HepG2 (cell line): ENCODE results near the gene ERICH6. TPM values are rescaled to one million over a fixed set of nuclear protein-coding genes. Genes with fewer than 3 reads are reported as not detected.

Experiments
- ATAC-seq: fragments of 200-7000 bp; cut with Tn5 transposase; 3 replicates; pipeline ENCODE4 v1.9.1; 2020; ENCODE audit warnings: mild to moderate bottlenecking, moderate library complexity
- BruUV-seq: library from RNA; stranded (reverse); fragments of 400-500 nt; replicated peaks from 2 replicates; lab custom pipeline; 2021; lab: Mats Ljungman, UMichigan
- CTCF ChIA-PET: fragments of 300-600 bp; formaldehyde crosslinking; extraction: SDS; loops from one replicate; lab custom pipeline; 2021; ENCODE audit warnings: low total read pairs, inconsistent platforms, low intra/inter-chr PET ratio; lab: Yijun Ruan, JAX
- POLR2A ChIA-PET: fragments of 350-600 bp; sonication (Branson Sonifier 250); formaldehyde crosslinking; loops from one replicate; lab custom pipeline; 2020; ENCODE audit warnings: antibody characterized with exemption, inconsistent platforms; lab: Yijun Ruan, JAX
- DNase-seq: peaks from one replicate; pipeline ENCODE4 v3.0.0-alpha.2; 2015; ENCODE audit warnings: low spot score
- FAIRE-seq: peaks from 3 replicates; lab custom pipeline; 2011; peaks lifted over from hg19 to GRCh38; lab: Jason Lieb, UNC
- H2AFZ ChIP-seq: one replicate; pipeline ENCODE4 v1.6.1; 2011; ENCODE audit warnings: low read length, inconsistent platforms
- H3K27ac ChIP-seq: fragments of 300-600 bp; 3 replicates; pipeline ENCODE4 v1.8.0; 2011; ENCODE audit warnings: mixed run types, mild to moderate bottlenecking, mixed read lengths, low read length, inconsistent platforms; ENCODE audit not compliant: insufficient read depth; ENCODE audit errors: extremely low read length
- H3K27me3 ChIP-seq, 2 experiments: fragments of 200-600 bp in 1 of 2; 2 replicates in 1 of 2; 3 replicates in 1 of 2; pipeline versions ENCODE4 v1.6.0 to v1.8.0; 2011; ENCODE audit warnings: low read length in 2 of 2, mild to moderate bottlenecking in 2 of 2, moderate library complexity in 2 of 2, inconsistent platforms in 1 of 2; ENCODE audit not compliant: insufficient read depth in 2 of 2, control insufficient read depth in 1 of 2
- H3K36me3 ChIP-seq, 2 experiments: fragments of 200-600 bp in 1 of 2; replicated peaks in 1 of 2; 2 replicates in 1 of 2; 3 replicates in 1 of 2; pipeline versions ENCODE4 v1.5.1 to v1.8.0; 2011; ENCODE audit warnings: low read length in 2 of 2, inconsistent platforms in 1 of 2; ENCODE audit not compliant: insufficient read depth in 2 of 2, control insufficient read depth in 1 of 2
- H3K4me1 ChIP-seq: 2 replicates; pipeline ENCODE4 v1.5.1; 2012; ENCODE audit warnings: low read length, inconsistent platforms; ENCODE audit not compliant: insufficient read depth
- H3K4me2 ChIP-seq: 2 replicates; pipeline ENCODE4 v1.6.0; 2011; ENCODE audit warnings: low read depth, low read length, inconsistent platforms
- H3K4me3 ChIP-seq, 3 experiments: fragments of 200-600 bp in 1 of 3; sonication (generic), shearing (Covaris generic) in 1 of 3; replicated peaks in 1 of 3; 2 replicates each; pipeline ENCODE4 v1.5.1; 2011 to 2016; ENCODE audit warnings: low read length in 3 of 3, inconsistent platforms in 2 of 3, low read depth in 2 of 3, mild to moderate bottlenecking in 2 of 3, control low read depth in 1 of 3, mixed read lengths in 1 of 3; ENCODE audit not compliant: insufficient read depth in 1 of 3
- H3K79me2 ChIP-seq: one replicate; pipeline ENCODE4 v1.6.1; 2011; ENCODE audit warnings: low read length, inconsistent platforms; ENCODE audit not compliant: insufficient read depth
- H3K9ac ChIP-seq: 2 replicates; pipeline ENCODE4 v1.6.0; 2011; ENCODE audit warnings: mild to moderate bottlenecking, low read depth, low read length, inconsistent platforms; ENCODE audit not compliant: insufficient read depth
- H3K9me3 ChIP-seq: 2 replicates; pipeline ENCODE4 v1.5.1; 2012; ENCODE audit warnings: mild to moderate bottlenecking, low read length
- H4K20me1 ChIP-seq: 2 replicates; pipeline ENCODE4 v1.6.0; 2011; ENCODE audit warnings: inconsistent platforms, mild to moderate bottlenecking, low read length, moderate library complexity; ENCODE audit not compliant: insufficient read depth
- FOXM1 ChIP-seq: sonication (generic); formaldehyde crosslinking; IDR thresholded peaks from 2 replicates; pipeline ENCODE4 v1.5.0; 2020; ENCODE audit warnings: missing genetic modification reagents
- GTF2F1 ChIP-seq: fragments of 150-350 bp; IDR thresholded peaks from 2 replicates; pipeline ENCODE4 v1.6.1; 2014; ENCODE audit warnings: low read length
- HOXA3 ChIP-seq: sonication (generic); formaldehyde crosslinking; IDR thresholded peaks from 2 replicates; pipeline ENCODE4 v1.5.0; 2020; ENCODE audit warnings: missing genetic modification reagents
- ZNF136 ChIP-seq: sonication (generic); formaldehyde crosslinking; IDR thresholded peaks from 2 replicates; pipeline ENCODE4 v1.8.1; 2022; ENCODE audit warnings: low read depth, mild to moderate bottlenecking, moderate library complexity, missing genetic modification reagents
- ZSCAN31 ChIP-seq: sonication (generic); formaldehyde crosslinking; IDR thresholded peaks from 2 replicates; pipeline ENCODE4 v1.5.0; 2020; ENCODE audit warnings: low read depth, mild to moderate bottlenecking, missing genetic modification reagents
- WGBS: methylation state at CpG from one replicate; pipeline ENCODE4 v1.1.6; 2017; ENCODE audit warnings: low lambda C conversion rate; 5-methylcytosine and 5-hydroxymethylcytosine counted together
- in situ Hi-C: cut with HindIII; loops from 2 replicates; pipeline ENCODE4 v1.10.0; 2017; ENCODE audit warnings: low pct_unique_long_range_greater_than_20kb; ENCODE audit not compliant: extremely low pct_ligation_motif_present
- intact Hi-C: fragments of 100-400 bp; cut with micrococcal nuclease; formaldehyde crosslinking; loops from one replicate; pipeline ENCODE4 v1.10.0; 2022; ENCODE audit not compliant: unreplicated experiment
- polyA plus RNA-seq, 8 experiments: library from polyadenylated mRNA; depleted of rRNA in 3 of 8; stranded (reverse) in 7 of 8; unstranded in 1 of 8; fragments of >200 nt; fragmentation: Illumina TruSeq in 4 of 8; extraction: Trizol in 4 of 8; gene quantifications; 2 replicates each; pipeline versions ENCODE4 v1.2.1 to v1.2.3, GENCODE V29; 2011 to 2016; ENCODE audit warnings: low read depth in 4 of 8, missing spikeins in 1 of 8, mixed read lengths in 1 of 8; ENCODE audit not compliant: insufficient read depth in 1 of 8
- total RNA-seq, 5 experiments: library from RNA; depleted of rRNA; stranded (reverse); fragments of >200 nt; fragmentation: Illumina TruSeq; extraction: Trizol; gene quantifications; 2 replicates each; pipeline ENCODE4 v1.2.3, GENCODE V29; 2016; ENCODE audit warnings: low read depth in 1 of 5
- TF ChIP-seq, protein P1 (sequence below): sonication (generic); formaldehyde crosslinking; IDR thresholded peaks from 2 replicates; pipeline ENCODE4 v1.5.0; 2020; ENCODE audit warnings: mild to moderate bottlenecking, missing genetic modification reagents
- TF ChIP-seq, protein P2 (sequence below): sonication (generic); formaldehyde crosslinking; IDR thresholded peaks from 2 replicates; pipeline ENCODE4 v1.4.0; 2020; ENCODE audit warnings: missing genetic modification reagents
- TF ChIP-seq, protein P3 (sequence below): IDR thresholded peaks from 2 replicates; pipeline ENCODE4 v1.4.0; 2020; ENCODE audit warnings: mild to moderate bottlenecking, missing genetic modification reagents
- TF ChIP-seq, protein P4 (sequence below): sonication (generic); formaldehyde crosslinking; IDR thresholded peaks from 2 replicates; pipeline ENCODE4 v1.5.0; 2020; ENCODE audit warnings: mild to moderate bottlenecking, missing genetic modification reagents, moderate library complexity

The ERICH6 gene
- total and polyA plus RNA-seq, 2 of the 13 experiments (the other 11 are each of a cell fraction or from before 2014, with no cell fraction given): 0.03 TPM; not detected in 1

DNA sequence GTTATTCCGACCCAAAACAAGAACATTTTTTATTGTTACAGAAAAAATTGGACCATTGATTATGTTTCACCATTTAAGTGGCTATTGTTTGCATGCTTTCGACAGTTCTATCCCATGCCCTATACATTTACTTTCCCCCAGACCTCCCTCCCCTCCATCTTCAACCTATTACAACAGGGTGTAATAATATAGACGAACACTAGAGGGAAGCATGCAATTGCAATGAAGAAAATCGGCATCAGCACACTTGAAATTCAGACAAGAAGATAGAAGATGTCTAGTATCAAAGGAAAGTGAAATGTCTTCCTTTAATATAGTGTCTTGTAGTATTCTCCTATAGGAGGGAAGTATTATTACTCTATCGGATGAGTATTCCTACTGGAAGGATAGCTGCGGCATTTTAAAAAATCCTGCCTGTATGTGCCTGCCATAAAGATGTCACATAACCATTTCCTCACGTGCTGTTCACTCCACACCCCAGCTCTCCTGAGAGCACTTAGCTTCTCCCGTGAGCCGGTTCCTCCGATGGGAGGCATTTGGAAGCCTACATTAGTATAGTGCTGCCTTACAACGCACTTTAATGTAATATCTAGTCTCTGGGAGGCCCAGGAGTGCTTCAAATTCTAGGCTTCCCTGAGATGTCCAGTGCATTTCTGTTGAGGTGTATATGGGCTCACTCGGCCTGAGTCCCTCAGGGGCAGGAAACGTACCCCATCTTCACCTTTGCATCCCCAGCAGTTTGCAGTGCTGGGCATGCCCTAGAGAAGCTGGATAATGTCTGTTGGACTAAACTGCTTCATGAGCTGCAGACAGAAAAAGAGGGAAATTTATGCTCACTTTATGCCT, 17.8 kb upstream of the ERICH6 start:
- POLR2A ChIA-PET: interaction anchor here (1.5 to 2.4 kb wide), 5 partner anchors 14 to 58 kb away, joined by 4 to 16 read pairs (median 8); partner anchors contain the start of gene SIAH2
- H3K36me3 ChIP-seq: no peaks in the 10 kb centered on the region
- H3K4me1 ChIP-seq: peaks cover 42% of the 10 kb centered on the region
- in situ Hi-C loops (loop anchor here (10.0 kb wide), 2 partner anchors 53 to 143 kb away; no protein-coding TSS in a partner anchor), intact Hi-C loops (loop anchor here (1.0 to 2.0 kb wide), 6 partner anchors 17 to 144 kb away; no protein-coding TSS in a partner anchor)
- no TSS peak for BruUV-seq
- H3K9me3 ChIP-seq: no peaks in the 10 kb centered on the region
- H3K79me2 ChIP-seq: no peaks in the 10 kb centered on the region
- H2AFZ ChIP-seq: peak overlapping the region; percentile 78
- peak overlapping the region; percentile 28 for H3K27ac ChIP-seq
- 35% methylated on average over 13 of the region's 13 CpGs for WGBS
- H4K20me1 ChIP-seq: no peaks in the 10 kb centered on the region
- peak overlapping the region; percentile 31; the same call in 1 of the 2 replicates for H3K4me2 ChIP-seq
- no peak overlapping the region for H3K4me3 ChIP-seq
- CTCF ChIA-PET: interaction anchor here (1.1 to 2.8 kb wide), 5 partner anchors 42 to 144 kb away, joined by 5 to 21 read pairs (median 11); no protein-coding TSS in a partner anchor
- no peaks in the 10 kb centered on the region for H3K27me3 ChIP-seq
- DNase-seq (peak; percentile 67), ATAC-seq (peak; percentile 79), FAIRE-seq (peak; percentile 57)
- no peak overlapping the region for H3K9ac ChIP-seq
- no peak for TF ChIP-seq GTF2F1
- TF ChIP-seq, protein P1, sequence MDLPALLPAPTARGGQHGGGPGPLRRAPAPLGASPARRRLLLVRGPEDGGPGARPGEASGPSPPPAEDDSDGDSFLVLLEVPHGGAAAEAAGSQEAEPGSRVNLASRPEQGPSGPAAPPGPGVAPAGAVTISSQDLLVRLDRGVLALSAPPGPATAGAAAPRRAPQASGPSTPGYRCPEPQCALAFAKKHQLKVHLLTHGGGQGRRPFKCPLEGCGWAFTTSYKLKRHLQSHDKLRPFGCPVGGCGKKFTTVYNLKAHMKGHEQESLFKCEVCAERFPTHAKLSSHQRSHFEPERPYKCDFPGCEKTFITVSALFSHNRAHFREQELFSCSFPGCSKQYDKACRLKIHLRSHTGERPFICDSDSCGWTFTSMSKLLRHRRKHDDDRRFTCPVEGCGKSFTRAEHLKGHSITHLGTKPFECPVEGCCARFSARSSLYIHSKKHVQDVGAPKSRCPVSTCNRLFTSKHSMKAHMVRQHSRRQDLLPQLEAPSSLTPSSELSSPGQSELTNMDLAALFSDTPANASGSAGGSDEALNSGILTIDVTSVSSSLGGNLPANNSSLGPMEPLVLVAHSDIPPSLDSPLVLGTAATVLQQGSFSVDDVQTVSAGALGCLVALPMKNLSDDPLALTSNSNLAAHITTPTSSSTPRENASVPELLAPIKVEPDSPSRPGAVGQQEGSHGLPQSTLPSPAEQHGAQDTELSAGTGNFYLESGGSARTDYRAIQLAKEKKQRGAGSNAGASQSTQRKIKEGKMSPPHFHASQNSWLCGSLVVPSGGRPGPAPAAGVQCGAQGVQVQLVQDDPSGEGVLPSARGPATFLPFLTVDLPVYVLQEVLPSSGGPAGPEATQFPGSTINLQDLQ: no peak
- TF ChIP-seq, protein P2, sequence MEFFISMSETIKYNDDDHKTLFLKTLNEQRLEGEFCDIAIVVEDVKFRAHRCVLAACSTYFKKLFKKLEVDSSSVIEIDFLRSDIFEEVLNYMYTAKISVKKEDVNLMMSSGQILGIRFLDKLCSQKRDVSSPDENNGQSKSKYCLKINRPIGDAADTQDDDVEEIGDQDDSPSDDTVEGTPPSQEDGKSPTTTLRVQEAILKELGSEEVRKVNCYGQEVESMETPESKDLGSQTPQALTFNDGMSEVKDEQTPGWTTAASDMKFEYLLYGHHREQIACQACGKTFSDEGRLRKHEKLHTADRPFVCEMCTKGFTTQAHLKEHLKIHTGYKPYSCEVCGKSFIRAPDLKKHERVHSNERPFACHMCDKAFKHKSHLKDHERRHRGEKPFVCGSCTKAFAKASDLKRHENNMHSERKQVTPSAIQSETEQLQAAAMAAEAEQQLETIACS (CRISPR knock-in tag): no peak
- no peak for TF ChIP-seq FOXM1
- TF ChIP-seq, protein P3, sequence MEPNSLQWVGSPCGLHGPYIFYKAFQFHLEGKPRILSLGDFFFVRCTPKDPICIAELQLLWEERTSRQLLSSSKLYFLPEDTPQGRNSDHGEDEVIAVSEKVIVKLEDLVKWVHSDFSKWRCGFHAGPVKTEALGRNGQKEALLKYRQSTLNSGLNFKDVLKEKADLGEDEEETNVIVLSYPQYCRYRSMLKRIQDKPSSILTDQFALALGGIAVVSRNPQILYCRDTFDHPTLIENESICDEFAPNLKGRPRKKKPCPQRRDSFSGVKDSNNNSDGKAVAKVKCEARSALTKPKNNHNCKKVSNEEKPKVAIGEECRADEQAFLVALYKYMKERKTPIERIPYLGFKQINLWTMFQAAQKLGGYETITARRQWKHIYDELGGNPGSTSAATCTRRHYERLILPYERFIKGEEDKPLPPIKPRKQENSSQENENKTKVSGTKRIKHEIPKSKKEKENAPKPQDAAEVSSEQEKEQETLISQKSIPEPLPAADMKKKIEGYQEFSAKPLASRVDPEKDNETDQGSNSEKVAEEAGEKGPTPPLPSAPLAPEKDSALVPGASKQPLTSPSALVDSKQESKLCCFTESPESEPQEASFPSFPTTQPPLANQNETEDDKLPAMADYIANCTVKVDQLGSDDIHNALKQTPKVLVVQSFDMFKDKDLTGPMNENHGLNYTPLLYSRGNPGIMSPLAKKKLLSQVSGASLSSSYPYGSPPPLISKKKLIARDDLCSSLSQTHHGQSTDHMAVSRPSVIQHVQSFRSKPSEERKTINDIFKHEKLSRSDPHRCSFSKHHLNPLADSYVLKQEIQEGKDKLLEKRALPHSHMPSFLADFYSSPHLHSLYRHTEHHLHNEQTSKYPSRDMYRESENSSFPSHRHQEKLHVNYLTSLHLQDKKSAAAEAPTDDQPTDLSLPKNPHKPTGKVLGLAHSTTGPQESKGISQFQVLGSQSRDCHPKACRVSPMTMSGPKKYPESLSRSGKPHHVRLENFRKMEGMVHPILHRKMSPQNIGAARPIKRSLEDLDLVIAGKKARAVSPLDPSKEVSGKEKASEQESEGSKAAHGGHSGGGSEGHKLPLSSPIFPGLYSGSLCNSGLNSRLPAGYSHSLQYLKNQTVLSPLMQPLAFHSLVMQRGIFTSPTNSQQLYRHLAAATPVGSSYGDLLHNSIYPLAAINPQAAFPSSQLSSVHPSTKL (CRISPR knock-in tag): peak; percentile 32
- TF ChIP-seq ZSCAN31 (CRISPR knock-in tag): no peak
- TF ChIP-seq HOXA3 (CRISPR knock-in tag): no peak
- TF ChIP-seq ZNF136 (CRISPR knock-in tag): no peak
- TF ChIP-seq, protein P4, sequence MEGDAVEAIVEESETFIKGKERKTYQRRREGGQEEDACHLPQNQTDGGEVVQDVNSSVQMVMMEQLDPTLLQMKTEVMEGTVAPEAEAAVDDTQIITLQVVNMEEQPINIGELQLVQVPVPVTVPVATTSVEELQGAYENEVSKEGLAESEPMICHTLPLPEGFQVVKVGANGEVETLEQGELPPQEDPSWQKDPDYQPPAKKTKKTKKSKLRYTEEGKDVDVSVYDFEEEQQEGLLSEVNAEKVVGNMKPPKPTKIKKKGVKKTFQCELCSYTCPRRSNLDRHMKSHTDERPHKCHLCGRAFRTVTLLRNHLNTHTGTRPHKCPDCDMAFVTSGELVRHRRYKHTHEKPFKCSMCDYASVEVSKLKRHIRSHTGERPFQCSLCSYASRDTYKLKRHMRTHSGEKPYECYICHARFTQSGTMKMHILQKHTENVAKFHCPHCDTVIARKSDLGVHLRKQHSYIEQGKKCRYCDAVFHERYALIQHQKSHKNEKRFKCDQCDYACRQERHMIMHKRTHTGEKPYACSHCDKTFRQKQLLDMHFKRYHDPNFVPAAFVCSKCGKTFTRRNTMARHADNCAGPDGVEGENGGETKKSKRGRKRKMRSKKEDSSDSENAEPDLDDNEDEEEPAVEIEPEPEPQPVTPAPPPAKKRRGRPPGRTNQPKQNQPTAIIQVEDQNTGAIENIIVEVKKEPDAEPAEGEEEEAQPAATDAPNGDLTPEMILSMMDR: peak; percentile 91
